MM.1S (cell line): ENCODE data around the gene NUP85.

Experiments
- DNase-seq: peaks from one replicate; pipeline ENCODE4 v3.0.0-alpha.2; 2015
- H2AFZ ChIP-seq: fragments of 300-600 bp; sonication (generic); 2 replicates; pipeline ENCODE4 v1.6.0; 2016; ENCODE audit warnings: antibody characterized with exemption, low read length
- H3F3A ChIP-seq: fragments of 300-600 bp; sonication (generic); 2 replicates; pipeline ENCODE4 v1.6.1; 2016; ENCODE audit warnings: mild to moderate bottlenecking, antibody characterized with exemption, low read length, moderate library complexity, mixed read lengths; ENCODE audit not compliant: insufficient read depth
- H3K27ac ChIP-seq: fragments of 300-600 bp; sonication (generic); 2 replicates; pipeline ENCODE4 v1.5.1; 2016; ENCODE audit warnings: mild to moderate bottlenecking, low read length
- H3K27me3 ChIP-seq: fragments of 300-600 bp; sonication (generic); replicated peaks from 2 replicates; pipeline ENCODE4 v1.6.0; 2016; ENCODE audit warnings: low read length; ENCODE audit not compliant: insufficient read depth
- H3K36me3 ChIP-seq: fragments of 300-600 bp; sonication (generic); replicated peaks from 2 replicates; pipeline ENCODE4 v1.6.1; 2016; ENCODE audit warnings: mild to moderate bottlenecking, low read length, mixed read lengths; ENCODE audit not compliant: insufficient read depth
- H3K4me1 ChIP-seq: fragments of 300-600 bp; sonication (generic); 2 replicates; pipeline ENCODE4 v1.6.1; 2016; ENCODE audit warnings: low read length, mixed read lengths
- H3K4me2 ChIP-seq: fragments of 300-600 bp; sonication (generic); 2 replicates; pipeline ENCODE4 v1.6.0; 2016; ENCODE audit warnings: low read depth, low read length
- H3K4me3 ChIP-seq: fragments of 300-600 bp; sonication (generic); 2 replicates; pipeline ENCODE4 v1.5.1; 2016; ENCODE audit warnings: low read length, mixed read lengths
- H3K79me2 ChIP-seq: fragments of 300-600 bp; sonication (generic); 2 replicates; pipeline ENCODE4 v1.6.1; 2016; ENCODE audit warnings: mixed run types, low read length, mixed read lengths
- H3K9ac ChIP-seq: fragments of 300-600 bp; sonication (generic); 2 replicates; pipeline ENCODE4 v1.6.1; 2016; ENCODE audit warnings: low read length, mixed read lengths
- H3K9me2 ChIP-seq: fragments of 300-600 bp; sonication (generic); replicated peaks from 2 replicates; pipeline ENCODE4 v1.6.1; 2016; ENCODE audit warnings: mild to moderate bottlenecking, low read length, mixed read lengths; ENCODE audit not compliant: insufficient read depth
- H3K9me3 ChIP-seq: fragments of 300-600 bp; sonication (generic); replicated peaks from 2 replicates; pipeline ENCODE4 v1.6.1; 2016; ENCODE audit warnings: mild to moderate bottlenecking, low read length, mixed read lengths; ENCODE audit not compliant: insufficient read depth
- H4K20me1 ChIP-seq: fragments of 300-600 bp; sonication (generic); 2 replicates; pipeline ENCODE4 v1.6.1; 2016; ENCODE audit warnings: mild to moderate bottlenecking, low read length, moderate library complexity, mixed read lengths; ENCODE audit not compliant: insufficient read depth
- CTCF ChIP-seq: fragments of 300-600 bp; sonication (generic); IDR thresholded peaks from 2 replicates; pipeline ENCODE4 v1.5.1; 2016; ENCODE audit warnings: antibody characterized with exemption, low read length, mixed read lengths
- EZH2 ChIP-seq: fragments of 300-600 bp; sonication (generic); optimal IDR thresholded peaks from 2 replicates; pipeline ENCODE3; 2017; ENCODE audit warnings: low read depth, mild to moderate bottlenecking, antibody characterized with exemption, low read length, mixed read lengths
- EZH2phosphoT487 ChIP-seq: fragments of 300-600 bp; sonication (generic); IDR thresholded peaks from 2 replicates; pipeline ENCODE4 v1.6.1; 2018; ENCODE audit warnings: antibody characterized with exemption, low read length

NUP85 gene

GRCh38 chr17:75271955-75272847, 66.7 kb downstream of the NUP85 start:
- TF ChIP-seq EZH2 (no peak), EZH2phosphoT487 (no peak), CTCF (peak; percentile 22; the same call in 1 of the 2 replicates)
- Histone ChIP-seq H3K9me2 (no peaks in the 10 kb centered on the region), H3K9me3 (no peaks in the 10 kb centered on the region), H3K9ac (peak overlapping the region; percentile 66), H3F3A (peaks cover 43% of the 10 kb centered on the region), H3K36me3 (no peaks in the 10 kb centered on the region), H3K27ac (peak overlapping the region; percentile 44; the same call in 1 of the 2 replicates), H3K4me1 (peaks cover 12% of the 10 kb centered on the region), H3K27me3 (no peaks in the 10 kb centered on the region), H4K20me1 (no peaks in the 10 kb centered on the region), H3K79me2 (peaks cover 14% of the 10 kb centered on the region), H3K4me2 (peak overlapping the region; percentile 89), H2AFZ (peak overlapping the region; percentile 89), H3K4me3 (peak overlapping the region; percentile 65)
- DNase-seq = peak; percentile 34

- peaks cover 12% of the 10 kb centered on the region for H3K4me1 ChIP-seq
- TF ChIP-seq EZH2phosphoT487 = no peak
- no peaks in the 10 kb centered on the region for H3K27me3 ChIP-seq
- no peak overlapping the region for H3K4me3 ChIP-seq
- peaks cover 43% of the 10 kb centered on the region for H3F3A ChIP-seq
- peak overlapping the region; percentile 89; the same call in 1 of the 2 replicates for H3K4me2 ChIP-seq
- peaks cover 15% of the 10 kb centered on the region for H3K79me2 ChIP-seq
- no peaks in the 10 kb centered on the region for H3K9me3 ChIP-seq
- H3K27ac ChIP-seq = no peak overlapping the region; the same call in 1 of the 2 replicates
- no peak overlapping the region for H3K9ac ChIP-seq
- no peaks in the 10 kb centered on the region for H3K36me3 ChIP-seq
- H3K9me2 ChIP-seq = no peaks in the 10 kb centered on the region
- no peak overlapping the region for H2AFZ ChIP-seq
- DNase-seq = no peak
- no peaks in the 10 kb centered on the region for H4K20me1 ChIP-seq
These were observed 67.3 kb downstream of the NUP85 start for GRCh38 chr17:75272848-75273184.

GRCh38 chr17:75273977-75274708, 68.7 kb downstream of the NUP85 start:
- Histone ChIP-seq H3K27me3 (no peaks in the 10 kb centered on the region), H3K27ac (no peak overlapping the region), H3K9ac (no peak overlapping the region), H3K4me1 (peaks cover 12% of the 10 kb centered on the region), H3K4me3 (no peak overlapping the region), H4K20me1 (no peaks in the 10 kb centered on the region), H3K79me2 (peaks cover 21% of the 10 kb centered on the region), H3K9me2 (no peaks in the 10 kb centered on the region), H3K4me2 (no peak overlapping the region), H2AFZ (no peak overlapping the region), H3F3A (peaks cover 43% of the 10 kb centered on the region), H3K36me3 (no peaks in the 10 kb centered on the region), H3K9me3 (no peaks in the 10 kb centered on the region)
- TF ChIP-seq EZH2phosphoT487 (no peak), EZH2 (no peak), CTCF (no peak)
- no peak for DNase-seq
